ENCODE measurements around the gene MET. TPM values are rescaled to one million over a fixed set of nuclear protein-coding genes. Genes with fewer than 3 reads are reported as not detected.

The MET gene
- polyA plus RNA-seq, 2 of the 4 experiments (the other 2 are of a cell fraction) = 72.3 to 165 TPM

DNA sequence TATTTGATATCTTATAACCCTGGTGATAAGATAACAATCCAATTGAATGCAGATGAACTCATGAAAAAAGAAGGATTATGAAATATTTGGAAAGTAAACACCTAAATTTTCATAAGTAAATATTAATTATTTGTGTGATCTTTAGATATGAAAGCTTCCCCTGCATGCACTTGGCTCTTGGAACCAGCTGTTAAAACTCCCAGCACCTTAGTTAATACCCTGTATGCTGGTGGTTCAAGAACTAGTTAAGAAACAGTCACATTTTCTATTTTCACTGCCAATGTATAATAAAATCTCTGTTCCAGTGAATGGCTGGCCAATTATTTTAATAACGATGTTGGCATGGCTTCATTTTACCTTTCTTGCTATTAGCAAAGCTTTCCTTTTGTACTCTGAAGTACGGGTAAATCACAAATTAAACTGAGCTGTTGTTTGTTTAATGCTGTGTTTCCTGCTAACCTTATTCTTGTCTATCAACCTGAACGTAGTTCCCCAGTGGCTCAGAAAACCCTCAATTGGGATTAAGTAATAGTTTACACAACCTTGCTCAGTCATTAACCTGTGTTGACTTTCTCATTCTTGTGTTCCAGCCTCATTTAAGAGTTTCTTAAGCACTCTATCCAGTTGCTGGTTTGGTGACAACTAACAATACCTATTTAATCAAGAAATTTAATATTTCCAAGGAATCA is 38.9 kb downstream of the MET start (continued):
- peak; percentile 55; the same call in 1 of the 2 replicates for TF ChIP-seq JUNB (IDR thresholded peaks at IDR 0.05)
- no peak for TF ChIP-seq TP53 (CRISPR knock-in tag; IDR thresholded peaks at IDR 0.05)
- TF ChIP-seq NPAS2 (CRISPR knock-in tag; IDR thresholded peaks at IDR 0.05; ENCODE audit: borderline replicate concordance) = no peak

GRCh38 chr7:116711790-116712189 is 39.8 kb downstream of the MET start:
- H3K4me1 ChIP-seq = peaks cover 92% of the 10 kb centered on the region
- no peaks in the 10 kb centered on the region for H3K9me3 ChIP-seq
- WGBS (ENCODE audit: missing lambda C conversion rate) = 64% methylated on average over 4 of the region's 4 CpGs
- ChIA-PET CTCF (interaction anchor here (1.2 to 1.4 kb wide), 3 partner anchors 9 to 120 kb away, joined by 3 read pairs; no protein-coding TSS in a partner anchor), POLR2A (no interaction called here)
- H3K4me3 ChIP-seq = 0 out of 3 replicates have a peak overlapping the region, but pooled peaks have one; percentile 3
- TF ChIP-seq FOSL2 (IDR thresholded peaks at IDR 0.05) (no peak), FOSL2 (CRISPR knock-in tag; IDR thresholded peaks at IDR 0.05) (peak; percentile 40; the same call in 1 of the 2 replicates), HOXB13 (CRISPR knock-in tag; IDR thresholded peaks at IDR 0.05; ENCODE audit: low read depth) (no peak), RFX5 (IDR thresholded peaks at IDR 0.05) (no peak), HEYL (CRISPR knock-in tag; IDR thresholded peaks at IDR 0.05) (no peak), EHF (CRISPR knock-in tag; IDR thresholded peaks at IDR 0.05) (no peak), SMC3 (IDR thresholded peaks at IDR 0.05) (no peak), RAD21 (conservative IDR thresholded peaks at IDR 0.05 in 1 of 2, IDR thresholded peaks at IDR 0.05 in 1 of 2) (no peak), ZC3H11A (IDR thresholded peaks at IDR 0.05) (no peak)
- peak overlapping the region; percentile 70 to 98 for H3K27ac ChIP-seq
- H3K4me2 ChIP-seq = peak overlapping the region; percentile 96
- peak; percentile 65 for FAIRE-seq
- no peak for ATAC-seq
- DNase-seq (ENCODE audit: low read depth in 1 of 2, low spot score in 1 of 2) = peak in 1 of 2 experiments; percentile 44

DNA sequence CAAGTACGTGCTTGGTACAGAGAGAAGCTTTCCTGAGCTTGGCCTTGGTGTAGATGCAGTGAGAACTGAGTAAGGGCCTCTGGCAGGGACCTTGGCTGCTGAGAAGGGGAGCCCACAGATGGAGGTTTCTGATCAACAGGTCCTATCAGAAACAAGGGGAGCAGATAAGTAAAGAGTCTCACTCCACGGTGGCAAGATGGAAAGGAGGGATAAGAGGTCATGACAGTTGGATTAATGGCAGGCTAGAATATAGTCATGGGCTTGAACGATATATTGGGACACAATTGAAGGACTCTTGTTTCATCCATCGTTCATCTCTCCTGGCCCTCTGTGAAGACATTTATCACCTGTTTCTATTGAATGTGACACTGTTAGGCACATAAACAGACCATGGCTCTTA is 41.5 kb downstream of the MET start:
- peak overlapping the region; percentile 11 to 86; a peak in 3 of 6 replicates for H3K27ac ChIP-seq
- FAIRE-seq = no peak
- TF ChIP-seq RNF2 (IDR thresholded peaks at IDR 0.05; ENCODE audit: borderline replicate concordance, low read depth) = no peak
- TF ChIP-seq POLR2A (IDR thresholded peaks at IDR 0.05; ENCODE audit: low read length) = no peak
- TF ChIP-seq MAFK (IDR thresholded peaks at IDR 0.05; ENCODE audit: partially characterized antibody) = no peak
- TF ChIP-seq CBX2 (IDR thresholded peaks at IDR 0.05; ENCODE audit: borderline replicate concordance, low read depth) = no peak
- TF ChIP-seq, protein P1, sequence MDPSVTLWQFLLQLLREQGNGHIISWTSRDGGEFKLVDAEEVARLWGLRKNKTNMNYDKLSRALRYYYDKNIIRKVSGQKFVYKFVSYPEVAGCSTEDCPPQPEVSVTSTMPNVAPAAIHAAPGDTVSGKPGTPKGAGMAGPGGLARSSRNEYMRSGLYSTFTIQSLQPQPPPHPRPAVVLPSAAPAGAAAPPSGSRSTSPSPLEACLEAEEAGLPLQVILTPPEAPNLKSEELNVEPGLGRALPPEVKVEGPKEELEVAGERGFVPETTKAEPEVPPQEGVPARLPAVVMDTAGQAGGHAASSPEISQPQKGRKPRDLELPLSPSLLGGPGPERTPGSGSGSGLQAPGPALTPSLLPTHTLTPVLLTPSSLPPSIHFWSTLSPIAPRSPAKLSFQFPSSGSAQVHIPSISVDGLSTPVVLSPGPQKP (IDR thresholded peaks at IDR 0.05; ENCODE audit: low read depth, low read length) = no peak
- TF ChIP-seq JUN (IDR thresholded peaks at IDR 0.05) = no peak
- no peak for TF ChIP-seq RAD21 (conservative IDR thresholded peaks at IDR 0.05 in 1 of 2, IDR thresholded peaks at IDR 0.05 in 1 of 2)
- TF ChIP-seq HDAC2 (IDR thresholded peaks at IDR 0.05) = no peak
- TF ChIP-seq, protein P2, sequence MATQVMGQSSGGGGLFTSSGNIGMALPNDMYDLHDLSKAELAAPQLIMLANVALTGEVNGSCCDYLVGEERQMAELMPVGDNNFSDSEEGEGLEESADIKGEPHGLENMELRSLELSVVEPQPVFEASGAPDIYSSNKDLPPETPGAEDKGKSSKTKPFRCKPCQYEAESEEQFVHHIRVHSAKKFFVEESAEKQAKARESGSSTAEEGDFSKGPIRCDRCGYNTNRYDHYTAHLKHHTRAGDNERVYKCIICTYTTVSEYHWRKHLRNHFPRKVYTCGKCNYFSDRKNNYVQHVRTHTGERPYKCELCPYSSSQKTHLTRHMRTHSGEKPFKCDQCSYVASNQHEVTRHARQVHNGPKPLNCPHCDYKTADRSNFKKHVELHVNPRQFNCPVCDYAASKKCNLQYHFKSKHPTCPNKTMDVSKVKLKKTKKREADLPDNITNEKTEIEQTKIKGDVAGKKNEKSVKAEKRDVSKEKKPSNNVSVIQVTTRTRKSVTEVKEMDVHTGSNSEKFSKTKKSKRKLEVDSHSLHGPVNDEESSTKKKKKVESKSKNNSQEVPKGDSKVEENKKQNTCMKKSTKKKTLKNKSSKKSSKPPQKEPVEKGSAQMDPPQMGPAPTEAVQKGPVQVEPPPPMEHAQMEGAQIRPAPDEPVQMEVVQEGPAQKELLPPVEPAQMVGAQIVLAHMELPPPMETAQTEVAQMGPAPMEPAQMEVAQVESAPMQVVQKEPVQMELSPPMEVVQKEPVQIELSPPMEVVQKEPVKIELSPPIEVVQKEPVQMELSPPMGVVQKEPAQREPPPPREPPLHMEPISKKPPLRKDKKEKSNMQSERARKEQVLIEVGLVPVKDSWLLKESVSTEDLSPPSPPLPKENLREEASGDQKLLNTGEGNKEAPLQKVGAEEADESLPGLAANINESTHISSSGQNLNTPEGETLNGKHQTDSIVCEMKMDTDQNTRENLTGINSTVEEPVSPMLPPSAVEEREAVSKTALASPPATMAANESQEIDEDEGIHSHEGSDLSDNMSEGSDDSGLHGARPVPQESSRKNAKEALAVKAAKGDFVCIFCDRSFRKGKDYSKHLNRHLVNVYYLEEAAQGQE (IDR thresholded peaks at IDR 0.05) = no peak
- TF ChIP-seq JUNB (IDR thresholded peaks at IDR 0.05) = no peak
- TF ChIP-seq, protein P3, sequence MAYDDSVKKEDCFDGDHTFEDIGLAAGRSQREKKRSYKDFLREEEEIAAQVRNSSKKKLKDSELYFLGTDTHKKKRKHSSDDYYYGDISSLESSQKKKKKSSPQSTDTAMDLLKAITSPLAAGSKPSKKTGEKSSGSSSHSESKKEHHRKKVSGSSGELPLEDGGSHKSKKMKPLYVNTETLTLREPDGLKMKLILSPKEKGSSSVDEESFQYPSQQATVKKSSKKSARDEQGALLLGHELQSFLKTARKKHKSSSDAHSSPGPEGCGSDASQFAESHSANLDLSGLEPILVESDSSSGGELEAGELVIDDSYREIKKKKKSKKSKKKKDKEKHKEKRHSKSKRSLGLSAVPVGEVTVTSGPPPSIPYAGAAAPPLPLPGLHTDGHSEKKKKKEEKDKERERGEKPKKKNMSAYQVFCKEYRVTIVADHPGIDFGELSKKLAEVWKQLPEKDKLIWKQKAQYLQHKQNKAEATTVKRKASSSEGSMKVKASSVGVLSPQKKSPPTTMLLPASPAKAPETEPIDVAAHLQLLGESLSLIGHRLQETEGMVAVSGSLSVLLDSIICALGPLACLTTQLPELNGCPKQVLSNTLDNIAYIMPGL (CRISPR knock-in tag; IDR thresholded peaks at IDR 0.05; ENCODE audit: borderline replicate concordance) = no peak
- TF ChIP-seq CBX8 (IDR thresholded peaks at IDR 0.05) = no peak
- no peak for TF ChIP-seq SREBF2 (IDR thresholded peaks at IDR 0.05)
- no peak for TF ChIP-seq FOXS1 (CRISPR knock-in tag; IDR thresholded peaks at IDR 0.05)
- no peak for TF ChIP-seq HEYL (CRISPR knock-in tag; IDR thresholded peaks at IDR 0.05)
- TF ChIP-seq HES2 (IDR thresholded peaks at IDR 0.05) = no peak
- TF ChIP-seq ATOH8 (CRISPR knock-in tag; IDR thresholded peaks at IDR 0.05; ENCODE audit: low read depth) = no peak
- no peak for TF ChIP-seq KDM5A (IDR thresholded peaks at IDR 0.05)
- no peak for TF ChIP-seq ZC3H11A (IDR thresholded peaks at IDR 0.05)

More for the DNA sequence above, 41.5 kb downstream of the MET start:
- no peak for DNase-seq (ENCODE audit: low read depth in 1 of 2, low spot score in 1 of 2)
- whole genome bisulfite sequencing (ENCODE audit: missing lambda C conversion rate) = 87% methylated on average over 4 of the region's 4 CpGs
- ChIA-PET POLR2A (no interaction called here), CTCF (no interaction called here)
- H3K4me3 ChIP-seq = no peak overlapping the region
- H3K9me3 ChIP-seq = no peaks in the 10 kb centered on the region
- H3K4me2 ChIP-seq = peak overlapping the region; percentile 16; the same call in 2 of the 3 replicates
- peaks cover 88% of the 10 kb centered on the region for H3K4me1 ChIP-seq
- no peak for ATAC-seq

Measured in A549 (cell line).